HepG2 (cell line): ENCODE data around the gene BICDL1. TPM values are rescaled to one million over a fixed set of nuclear protein-coding genes. Genes with fewer than 3 reads are reported as not detected.
A peak's percentile ranks its signal among the peaks of the same experiment; 100 is the strongest.

Source experiments
- CENPT ChIP-seq: sonication (generic); formaldehyde crosslinking; IDR thresholded peaks from 2 replicates; pipeline ENCODE4 v1.8.0; 2022; ENCODE audit warnings: low read depth, mild to moderate bottlenecking, moderate library complexity, missing genetic modification reagents
- CREB1 ChIP-seq, 2 experiments: fragments of 450-650 bp in 1 of 2; IDR thresholded peaks; 2 replicates each; pipeline ENCODE4 v1.6.1; 2016 to 2017; ENCODE audit warnings: control low read depth in 1 of 2, mild to moderate bottlenecking in 1 of 2, missing compliant biosample characterization in 1 of 2, missing genetic modification characterization in 1 of 2
- FOXK2 ChIP-seq: fragments of 450-650 bp; IDR thresholded peaks from 2 replicates; pipeline ENCODE4 v1.6.1; 2016
- GATAD2A ChIP-seq: IDR thresholded peaks from 2 replicates; pipeline ENCODE4 v1.6.1; 2016
- GMEB2 ChIP-seq: IDR thresholded peaks from 2 replicates; pipeline ENCODE4 v1.6.1; 2016; ENCODE audit warnings: missing biosample characterization, missing genetic modification reagents, low read depth
- GPN1 ChIP-seq: sonication (generic); formaldehyde crosslinking; IDR thresholded peaks from 2 replicates; pipeline ENCODE4 v1.5.1; 2020; ENCODE audit warnings: missing genetic modification reagents, borderline replicate concordance
- PATZ1 ChIP-seq: sonication (generic); formaldehyde crosslinking; IDR thresholded peaks from 2 replicates; pipeline ENCODE4 v1.4.0; 2020; ENCODE audit warnings: missing genetic modification reagents
- PHF21A ChIP-seq: sonication (generic); formaldehyde crosslinking; IDR thresholded peaks from 2 replicates; pipeline ENCODE4 v1.5.0; 2020; ENCODE audit warnings: mild to moderate bottlenecking, missing genetic modification reagents
- POGZ ChIP-seq: sonication (generic); formaldehyde crosslinking; IDR thresholded peaks from 2 replicates; pipeline ENCODE4 v1.4.0; 2020; ENCODE audit warnings: mild to moderate bottlenecking, missing genetic modification reagents
- SMAD9 ChIP-seq: sonication (generic); formaldehyde crosslinking; IDR thresholded peaks from 2 replicates; pipeline ENCODE4 v1.5.1; 2020; ENCODE audit warnings: mild to moderate bottlenecking, missing genetic modification reagents
- ZNF350 ChIP-seq: sonication (generic); formaldehyde crosslinking; IDR thresholded peaks from 2 replicates; pipeline ENCODE4 v1.4.0; 2020; ENCODE audit warnings: mild to moderate bottlenecking, low read depth, missing genetic modification reagents, borderline replicate concordance
- ZNF576 ChIP-seq: sonication (generic); formaldehyde crosslinking; IDR thresholded peaks from 2 replicates; pipeline ENCODE4 v1.4.0; 2020; ENCODE audit warnings: mild to moderate bottlenecking, missing genetic modification reagents
- ZNF619 ChIP-seq: sonication (generic); formaldehyde crosslinking; IDR thresholded peaks from 2 replicates; pipeline ENCODE4 v1.4.0; 2020; ENCODE audit warnings: mild to moderate bottlenecking, missing genetic modification reagents
- ZNF670 ChIP-seq: sonication (generic); formaldehyde crosslinking; IDR thresholded peaks from 2 replicates; pipeline ENCODE4 v1.8.0; 2022; ENCODE audit warnings: mild to moderate bottlenecking, missing genetic modification reagents, borderline replicate concordance
- polyA plus RNA-seq, 8 experiments: library from polyadenylated mRNA; depleted of rRNA in 3 of 8; stranded (reverse) in 7 of 8; unstranded in 1 of 8; fragments of >200 nt; fragmentation: Illumina TruSeq in 4 of 8; extraction: Trizol in 4 of 8; gene quantifications; 2 replicates each; pipeline versions ENCODE4 v1.2.1 to v1.2.3, GENCODE V29; 2011 to 2016; ENCODE audit warnings: low read depth in 4 of 8, missing spikeins in 1 of 8, mixed read lengths in 1 of 8; ENCODE audit not compliant: insufficient read depth in 1 of 8
- total RNA-seq, 5 experiments: library from RNA; depleted of rRNA; stranded (reverse); fragments of >200 nt; fragmentation: Illumina TruSeq; extraction: Trizol; gene quantifications; 2 replicates each; pipeline ENCODE4 v1.2.3, GENCODE V29; 2016; ENCODE audit warnings: low read depth in 1 of 5
- TF ChIP-seq, protein P1 (sequence below): sonication (generic); formaldehyde crosslinking; IDR thresholded peaks from 2 replicates; pipeline ENCODE4 v1.4.0; 2020; ENCODE audit warnings: missing genetic modification reagents, borderline replicate concordance
- TF ChIP-seq, protein P2 (sequence below): conservative IDR thresholded peaks from 2 replicates; pipeline ENCODE4 v1.6.1; 2018; ENCODE audit warnings: missing genetic modification reagents
- TF ChIP-seq, protein P3 (sequence below): sonication (generic); formaldehyde crosslinking; IDR thresholded peaks from 2 replicates; pipeline ENCODE4 v1.5.1; 2020; ENCODE audit warnings: mild to moderate bottlenecking, missing genetic modification reagents, moderate library complexity

BICDL1 gene
- total and polyA plus RNA-seq, 2 of the 13 experiments (the other 11 are each of a cell fraction or from before 2014, with no cell fraction given): 3.6 to 9.7 TPM

DNA sequence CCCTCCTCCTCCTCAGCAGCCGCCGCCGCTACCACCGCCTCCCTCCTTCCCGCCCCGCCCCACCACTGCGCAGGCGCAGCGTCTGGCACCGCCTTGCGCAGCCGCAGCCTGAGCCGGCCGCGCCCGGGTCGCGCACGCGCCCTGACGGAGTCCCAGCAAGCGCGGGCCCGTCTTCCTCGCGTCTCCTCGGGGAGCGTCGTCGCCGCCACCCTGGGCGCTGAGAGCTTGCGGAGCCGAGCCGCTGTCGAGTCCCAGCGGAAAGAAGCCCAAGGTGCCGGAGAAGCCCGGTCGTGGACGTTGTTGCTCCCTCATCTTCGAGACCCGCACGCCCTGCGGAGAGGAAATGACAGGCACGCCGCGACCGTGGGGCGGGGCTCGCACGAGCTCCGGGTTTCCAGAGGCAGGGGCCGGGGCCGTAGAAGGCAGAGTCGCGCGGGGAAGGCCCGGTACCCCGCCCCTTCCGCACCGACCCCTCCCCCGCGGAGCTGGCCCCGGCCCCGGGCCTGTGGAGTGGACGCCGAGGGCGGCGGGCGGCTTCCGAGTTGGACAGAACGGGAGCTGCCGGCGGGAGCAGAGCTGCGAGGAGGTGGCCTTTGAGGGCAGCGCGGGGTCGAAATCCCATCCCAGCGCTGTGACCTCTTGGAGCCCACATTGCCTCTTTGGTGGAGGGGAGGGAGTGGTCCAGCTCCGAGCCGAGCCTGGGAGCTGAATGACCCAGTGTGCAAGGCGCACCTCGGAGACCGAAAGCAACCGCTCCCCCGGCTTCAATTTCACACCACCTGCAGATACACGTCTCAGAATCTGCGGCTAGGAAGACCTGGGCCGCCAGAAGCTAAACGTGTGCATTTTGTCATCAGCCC, 128.0 kb downstream of the BICDL1 start (continued):
- TF ChIP-seq PHF21A (CRISPR knock-in tag) (peak; percentile 54; the same call in 1 of the 2 replicates), FOXK2 (no peak), ZNF670 (CRISPR knock-in tag) (no peak), ZNF350 (peak; percentile 73), POGZ (CRISPR knock-in tag) (no peak; the same call in 1 of the 2 replicates), ZNF619 (peak; percentile 85; the same call in 1 of the 2 replicates), GATAD2A (0 out of 2 replicates have a peak, but pooled peaks have one; percentile 1), ZNF576 (CRISPR knock-in tag) (no peak), PATZ1 (peak; percentile 41; the same call in 1 of the 2 replicates), CENPT (CRISPR knock-in tag) (peak; percentile 79; the same call in 1 of the 2 replicates), SMAD9 (no peak), CREB1 (IDR thresholded peaks at IDR 0.05) (no peak), CREB1 (CRISPR knock-in tag; IDR thresholded peaks at IDR 0.05) (no peak), GPN1 (peak; percentile 12; the same call in 1 of the 2 replicates), GMEB2 (CRISPR knock-in tag) (no peak)
- TF ChIP-seq, protein P1, sequence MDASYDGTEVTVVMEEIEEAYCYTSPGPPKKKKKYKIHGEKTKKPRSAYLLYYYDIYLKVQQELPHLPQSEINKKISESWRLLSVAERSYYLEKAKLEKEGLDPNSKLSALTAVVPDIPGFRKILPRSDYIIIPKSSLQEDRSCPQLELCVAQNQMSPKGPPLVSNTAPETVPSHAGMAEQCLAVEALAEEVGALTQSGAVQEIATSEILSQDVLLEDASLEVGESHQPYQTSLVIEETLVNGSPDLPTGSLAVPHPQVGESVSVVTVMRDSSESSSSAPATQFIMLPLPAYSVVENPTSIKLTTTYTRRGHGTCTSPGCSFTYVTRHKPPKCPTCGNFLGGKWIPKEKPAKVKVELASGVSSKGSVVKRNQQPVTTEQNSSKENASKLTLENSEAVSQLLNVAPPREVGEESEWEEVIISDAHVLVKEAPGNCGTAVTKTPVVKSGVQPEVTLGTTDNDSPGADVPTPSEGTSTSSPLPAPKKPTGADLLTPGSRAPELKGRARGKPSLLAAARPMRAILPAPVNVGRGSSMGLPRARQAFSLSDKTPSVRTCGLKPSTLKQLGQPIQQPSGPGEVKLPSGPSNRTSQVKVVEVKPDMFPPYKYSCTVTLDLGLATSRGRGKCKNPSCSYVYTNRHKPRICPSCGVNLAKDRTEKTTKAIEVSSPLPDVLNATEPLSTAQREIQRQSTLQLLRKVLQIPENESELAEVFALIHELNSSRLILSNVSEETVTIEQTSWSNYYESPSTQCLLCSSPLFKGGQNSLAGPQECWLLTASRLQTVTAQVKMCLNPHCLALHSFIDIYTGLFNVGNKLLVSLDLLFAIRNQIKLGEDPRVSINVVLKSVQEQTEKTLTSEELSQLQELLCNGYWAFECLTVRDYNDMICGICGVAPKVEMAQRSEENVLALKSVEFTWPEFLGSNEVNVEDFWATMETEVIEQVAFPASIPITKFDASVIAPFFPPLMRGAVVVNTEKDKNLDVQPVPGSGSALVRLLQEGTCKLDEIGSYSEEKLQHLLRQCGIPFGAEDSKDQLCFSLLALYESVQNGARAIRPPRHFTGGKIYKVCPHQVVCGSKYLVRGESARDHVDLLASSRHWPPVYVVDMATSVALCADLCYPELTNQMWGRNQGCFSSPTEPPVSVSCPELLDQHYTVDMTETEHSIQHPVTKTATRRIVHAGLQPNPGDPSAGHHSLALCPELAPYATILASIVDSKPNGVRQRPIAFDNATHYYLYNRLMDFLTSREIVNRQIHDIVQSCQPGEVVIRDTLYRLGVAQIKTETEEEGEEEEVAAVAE (CRISPR knock-in tag): no peak
- TF ChIP-seq, protein P2, sequence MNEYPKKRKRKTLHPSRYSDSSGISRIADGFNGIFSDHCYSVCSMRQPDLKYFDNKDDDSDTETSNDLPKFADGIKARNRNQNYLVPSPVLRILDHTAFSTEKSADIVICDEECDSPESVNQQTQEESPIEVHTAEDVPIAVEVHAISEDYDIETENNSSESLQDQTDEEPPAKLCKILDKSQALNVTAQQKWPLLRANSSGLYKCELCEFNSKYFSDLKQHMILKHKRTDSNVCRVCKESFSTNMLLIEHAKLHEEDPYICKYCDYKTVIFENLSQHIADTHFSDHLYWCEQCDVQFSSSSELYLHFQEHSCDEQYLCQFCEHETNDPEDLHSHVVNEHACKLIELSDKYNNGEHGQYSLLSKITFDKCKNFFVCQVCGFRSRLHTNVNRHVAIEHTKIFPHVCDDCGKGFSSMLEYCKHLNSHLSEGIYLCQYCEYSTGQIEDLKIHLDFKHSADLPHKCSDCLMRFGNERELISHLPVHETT (CRISPR knock-in tag): no peak; the same call in none of the 2 replicates
- TF ChIP-seq, protein P3, sequence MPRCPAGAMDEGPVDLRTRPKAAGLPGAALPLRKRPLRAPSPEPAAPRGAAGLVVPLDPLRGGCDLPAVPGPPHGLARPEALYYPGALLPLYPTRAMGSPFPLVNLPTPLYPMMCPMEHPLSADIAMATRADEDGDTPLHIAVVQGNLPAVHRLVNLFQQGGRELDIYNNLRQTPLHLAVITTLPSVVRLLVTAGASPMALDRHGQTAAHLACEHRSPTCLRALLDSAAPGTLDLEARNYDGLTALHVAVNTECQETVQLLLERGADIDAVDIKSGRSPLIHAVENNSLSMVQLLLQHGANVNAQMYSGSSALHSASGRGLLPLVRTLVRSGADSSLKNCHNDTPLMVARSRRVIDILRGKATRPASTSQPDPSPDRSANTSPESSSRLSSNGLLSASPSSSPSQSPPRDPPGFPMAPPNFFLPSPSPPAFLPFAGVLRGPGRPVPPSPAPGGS (CRISPR knock-in tag): peak; percentile 90
